ENCODE results near the gene GOLIM4. TPM values are rescaled to one million over a fixed set of nuclear protein-coding genes. Genes with fewer than 3 reads are reported as not detected.

Gene GOLIM4
- total and polyA plus RNA-seq, 8 donors: 5.6 to 17.6 (median 9.1) TPM

GRCh38 chr3:168090306-168091085, 5.2 kb downstream of the GOLIM4 start:
- FAIRE-seq (no peak), ATAC-seq (no peak), DNase-seq (no peak)
- H3K4me3 ChIP-seq: no peak overlapping the region
- no peaks in the 10 kb centered on the region for H3K9me3 ChIP-seq
- H3K27ac ChIP-seq: peak overlapping the region in 1 of 4 donors; percentile 10
- intact Hi-C loops (cut with DNase I): no loop called here
- H3K27me3 ChIP-seq: no peaks in the 10 kb centered on the region
- H3K36me3 ChIP-seq: no peaks in the 10 kb centered on the region
- no peak for TF ChIP-seq CTCF (IDR thresholded peaks at IDR 0.05)
- WGBS, 2 donors: 76 to 77% methylated on average over 6 of the region's 6 CpGs
- peaks cover 30 to 60% (median 46%) of the 10 kb centered on the region in 3 donors for H3K4me1 ChIP-seq

- Histone ChIP-seq H3K4me3 (no peak overlapping the region), H3K27ac (no peak overlapping the region), H3K36me3 (peaks cover 0 to 4% (median 0%) of the 10 kb centered on the region in 3 donors), H3K9me3 (no peaks in the 10 kb centered on the region), H3K27me3 (no peaks in the 10 kb centered on the region), H3K4me1 (peaks cover 28 to 57% (median 45%) of the 10 kb centered on the region in 3 donors)
- 85 to 89% methylated on average over 4 of the region's 4 CpGs for WGBS, 2 donors
- DNase-seq (no peak), ATAC-seq (no peak), FAIRE-seq (no peak)
- no peak for TF ChIP-seq CTCF (IDR thresholded peaks at IDR 0.05)
- intact Hi-C loops (cut with DNase I): no loop called here
These were observed 6.4 kb downstream of the GOLIM4 start for GRCh38 chr3:168089179-168089771.

- FAIRE-seq (no peak), DNase-seq (peak in 1 of 6 donors; percentile 22), ATAC-seq (peak in 2 of 4 donors; percentile 58 to 69)
- WGBS, 2 donors: 52 to 55% methylated on average over 3 of the region's 3 CpGs
- Histone ChIP-seq H3K4me3 (no peak overlapping the region), H3K27ac (no peak overlapping the region), H3K9me3 (no peaks in the 10 kb centered on the region), H3K36me3 (peaks cover 0 to 4% (median 0%) of the 10 kb centered on the region in 3 donors), H3K27me3 (no peaks in the 10 kb centered on the region), H3K4me1 (peaks cover 19 to 47% (median 34%) of the 10 kb centered on the region in 3 donors)
- peak in 1 of 4 donors; percentile 33 for TF ChIP-seq CTCF (IDR thresholded peaks at IDR 0.05)
- intact Hi-C loops (cut with DNase I): no loop called here
These were observed 7.5 kb downstream of the GOLIM4 start for GRCh38 chr3:168088106-168088720.

- H3K4me1 ChIP-seq: peaks cover 19 to 43% (median 28%) of the 10 kb centered on the region in 3 donors
- peaks cover 0 to 4% (median 0%) of the 10 kb centered on the region in 3 donors for H3K36me3 ChIP-seq
- ATAC-seq (no peak), DNase-seq (no peak), FAIRE-seq (no peak)
- intact Hi-C loops (cut with DNase I): no loop called here
- no peaks in the 10 kb centered on the region for H3K27me3 ChIP-seq
- H3K27ac ChIP-seq: no peak overlapping the region
- 82 to 90% methylated on average over 2 of the region's 2 CpGs for WGBS, 2 donors
- H3K4me3 ChIP-seq: no peak overlapping the region
- TF ChIP-seq CTCF (IDR thresholded peaks at IDR 0.05): no peak
- no peaks in the 10 kb centered on the region for H3K9me3 ChIP-seq
These were observed 8.2 kb downstream of the GOLIM4 start for GRCh38 chr3:168087539-168087938.

Data from pancreas (tissue), 10 donors.